ENCODE results near the gene GPX3.

GRCh38 chr5:151026088-151026487, 5.7 kb downstream of the GPX3 start:
- TF ChIP-seq CTCF (IDR thresholded peaks at IDR 0.05) (no peak), POLR2A (IDR thresholded peaks at IDR 0.05) (no peak)
